ENCODE data around the gene DCC. TPM values are rescaled to one million over a fixed set of nuclear protein-coding genes. Genes with fewer than 3 reads are reported as not detected.

Gene DCC
- total RNA-seq, 1 donor from 2014 or later, result not detected

DNA sequence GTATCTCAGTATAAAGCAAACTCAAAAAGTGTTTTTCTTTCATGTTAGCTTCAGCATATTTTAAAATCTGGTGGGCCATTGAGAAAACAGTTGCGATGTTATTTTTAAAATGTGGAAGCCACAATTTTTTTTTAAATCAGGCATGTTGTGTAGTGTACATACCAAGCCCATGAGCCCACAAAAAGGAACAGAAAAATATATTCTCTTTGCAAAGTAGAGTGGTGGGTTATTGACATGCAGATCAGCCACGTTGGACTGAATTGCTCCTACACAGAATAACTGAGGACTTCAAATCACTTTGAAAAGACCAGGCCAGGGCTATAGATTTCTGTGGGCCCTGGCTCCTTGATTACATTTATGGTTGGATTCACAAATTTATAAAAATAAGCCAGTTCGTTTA, 774.4 kb downstream of the DCC start:
- no peak overlapping the region for H3K27ac Mint-ChIP-seq (ENCODE audit: unreplicated experiment)

DNA sequence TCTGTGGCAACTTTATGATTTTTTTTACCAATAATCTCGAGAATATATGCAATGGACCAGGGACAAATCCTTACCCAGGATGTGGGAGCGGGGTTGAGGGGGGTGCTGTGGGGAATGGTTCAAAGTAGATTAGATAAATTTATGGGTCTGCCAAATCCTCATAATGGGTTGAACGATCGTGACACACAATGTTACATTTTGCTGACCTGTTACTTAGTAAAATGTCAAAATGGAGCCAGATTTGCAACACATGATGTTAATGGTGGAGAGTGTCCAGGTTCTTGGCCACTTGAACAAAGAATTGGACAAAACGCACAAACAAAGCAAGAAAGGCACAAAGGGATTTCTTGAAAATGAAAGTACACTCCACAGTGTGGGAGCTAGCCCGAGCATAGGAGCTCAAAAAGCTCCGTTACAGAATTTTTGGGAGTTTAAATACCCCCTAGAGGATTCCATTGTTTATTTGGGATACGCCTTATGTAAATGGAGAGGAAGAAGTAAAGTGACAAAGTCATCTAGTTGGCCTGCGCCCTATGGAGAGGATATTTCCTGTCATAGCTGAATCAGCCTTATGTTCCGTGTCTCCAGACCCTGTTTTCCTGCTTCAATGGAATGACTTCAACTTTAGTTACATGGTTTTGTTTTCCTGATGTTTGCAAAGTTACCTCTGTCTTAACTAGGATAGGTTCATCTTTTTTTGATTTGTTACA, 776.0 kb downstream of the DCC start:
- H3K4me3 Mint-ChIP-seq (ENCODE audit: unreplicated experiment), result no peak overlapping the region
- TF ChIP-seq, protein P1, sequence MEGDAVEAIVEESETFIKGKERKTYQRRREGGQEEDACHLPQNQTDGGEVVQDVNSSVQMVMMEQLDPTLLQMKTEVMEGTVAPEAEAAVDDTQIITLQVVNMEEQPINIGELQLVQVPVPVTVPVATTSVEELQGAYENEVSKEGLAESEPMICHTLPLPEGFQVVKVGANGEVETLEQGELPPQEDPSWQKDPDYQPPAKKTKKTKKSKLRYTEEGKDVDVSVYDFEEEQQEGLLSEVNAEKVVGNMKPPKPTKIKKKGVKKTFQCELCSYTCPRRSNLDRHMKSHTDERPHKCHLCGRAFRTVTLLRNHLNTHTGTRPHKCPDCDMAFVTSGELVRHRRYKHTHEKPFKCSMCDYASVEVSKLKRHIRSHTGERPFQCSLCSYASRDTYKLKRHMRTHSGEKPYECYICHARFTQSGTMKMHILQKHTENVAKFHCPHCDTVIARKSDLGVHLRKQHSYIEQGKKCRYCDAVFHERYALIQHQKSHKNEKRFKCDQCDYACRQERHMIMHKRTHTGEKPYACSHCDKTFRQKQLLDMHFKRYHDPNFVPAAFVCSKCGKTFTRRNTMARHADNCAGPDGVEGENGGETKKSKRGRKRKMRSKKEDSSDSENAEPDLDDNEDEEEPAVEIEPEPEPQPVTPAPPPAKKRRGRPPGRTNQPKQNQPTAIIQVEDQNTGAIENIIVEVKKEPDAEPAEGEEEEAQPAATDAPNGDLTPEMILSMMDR (IDR thresholded peaks at IDR 0.05), result no peak
- no peaks in the 10 kb centered on the region for H3K9me3 Mint-ChIP-seq (ENCODE audit: low read depth)
- no peak overlapping the region for H3K27ac Mint-ChIP-seq (ENCODE audit: unreplicated experiment)
- no peaks in the 10 kb centered on the region for H3K4me1 Mint-ChIP-seq (ENCODE audit: low read depth)
- peaks cover 2% of the 10 kb centered on the region for H3K27me3 Mint-ChIP-seq (ENCODE audit: low read depth)
- no peak for DNase-seq (ENCODE audit: low spot score)
- no peaks in the 10 kb centered on the region for H3K36me3 Mint-ChIP-seq (ENCODE audit: low read depth)

More for the DNA sequence above, 774.4 kb downstream of the DCC start:
- peaks cover 2% of the 10 kb centered on the region for H3K27me3 Mint-ChIP-seq (ENCODE audit: low read depth)
- TF ChIP-seq, protein P1 (IDR thresholded peaks at IDR 0.05), result no peak
- H3K4me1 Mint-ChIP-seq (ENCODE audit: low read depth), result no peaks in the 10 kb centered on the region
- no peak overlapping the region for H3K4me3 Mint-ChIP-seq (ENCODE audit: unreplicated experiment)
- H3K9me3 Mint-ChIP-seq (ENCODE audit: low read depth), result peaks cover 4% of the 10 kb centered on the region
- no peak for DNase-seq (ENCODE audit: low spot score)
- H3K36me3 Mint-ChIP-seq (ENCODE audit: low read depth), result no peaks in the 10 kb centered on the region

DNA sequence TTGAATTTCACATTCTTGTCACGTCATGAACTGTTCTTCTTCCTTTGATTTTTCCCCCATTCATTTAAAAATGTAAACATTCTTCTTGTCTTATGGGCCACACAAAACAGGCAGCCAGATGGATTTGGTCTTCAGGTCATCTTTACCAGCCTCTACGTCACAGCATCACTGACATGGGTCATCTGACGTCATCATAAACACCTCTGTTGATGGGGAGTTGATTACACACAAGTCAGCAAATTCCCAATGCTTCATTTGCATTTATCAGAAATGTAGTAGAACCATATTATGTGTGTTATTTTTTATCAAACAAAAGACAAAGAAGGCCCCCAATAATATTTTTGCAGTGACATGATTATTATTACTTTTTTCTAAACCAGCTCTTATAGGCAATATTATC, 777.9 kb downstream of the DCC start:
- no peaks in the 10 kb centered on the region for H3K36me3 Mint-ChIP-seq (ENCODE audit: low read depth)
- H3K27me3 Mint-ChIP-seq (ENCODE audit: low read depth), result peaks cover 2% of the 10 kb centered on the region
- no peaks in the 10 kb centered on the region for H3K9me3 Mint-ChIP-seq (ENCODE audit: low read depth)
- TF ChIP-seq, protein P1 (IDR thresholded peaks at IDR 0.05), result no peak
- H3K4me3 Mint-ChIP-seq (ENCODE audit: unreplicated experiment), result no peak overlapping the region
- no peaks in the 10 kb centered on the region for H3K4me1 Mint-ChIP-seq (ENCODE audit: low read depth)
- no peak for DNase-seq (ENCODE audit: low spot score)
- no peak overlapping the region for H3K27ac Mint-ChIP-seq (ENCODE audit: unreplicated experiment)

DNA sequence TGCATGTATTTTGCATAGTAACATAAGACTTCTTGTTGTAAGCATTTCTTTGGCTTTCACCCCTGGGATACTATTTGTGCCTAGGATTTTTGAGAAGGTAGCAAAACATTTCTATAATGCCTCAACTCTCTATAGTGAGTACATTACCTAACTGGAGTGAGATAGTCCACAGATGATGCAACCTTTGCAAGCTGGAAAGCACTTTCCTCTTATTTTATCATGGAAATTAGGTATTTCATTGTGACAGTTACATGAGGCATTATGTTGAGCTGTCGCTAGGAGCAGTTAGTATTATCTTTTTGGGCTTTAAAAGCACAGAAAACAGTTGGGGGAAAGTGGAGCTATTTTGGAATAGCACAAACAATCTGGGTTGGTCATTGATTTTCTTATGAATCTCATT, 786.2 kb downstream of the DCC start:
- Mint-ChIP-seq H3K9me3 (ENCODE audit: low read depth) (no peaks in the 10 kb centered on the region), H3K4me1 (ENCODE audit: low read depth) (no peaks in the 10 kb centered on the region), H3K4me3 (ENCODE audit: unreplicated experiment) (no peak overlapping the region), H3K27me3 (ENCODE audit: low read depth) (peaks cover 4% of the 10 kb centered on the region), H3K27ac (ENCODE audit: unreplicated experiment) (no peak overlapping the region), H3K36me3 (ENCODE audit: low read depth) (no peaks in the 10 kb centered on the region)
- TF ChIP-seq, protein P1 (IDR thresholded peaks at IDR 0.05), result no peak
- DNase-seq (ENCODE audit: low spot score), result no peak

DNA sequence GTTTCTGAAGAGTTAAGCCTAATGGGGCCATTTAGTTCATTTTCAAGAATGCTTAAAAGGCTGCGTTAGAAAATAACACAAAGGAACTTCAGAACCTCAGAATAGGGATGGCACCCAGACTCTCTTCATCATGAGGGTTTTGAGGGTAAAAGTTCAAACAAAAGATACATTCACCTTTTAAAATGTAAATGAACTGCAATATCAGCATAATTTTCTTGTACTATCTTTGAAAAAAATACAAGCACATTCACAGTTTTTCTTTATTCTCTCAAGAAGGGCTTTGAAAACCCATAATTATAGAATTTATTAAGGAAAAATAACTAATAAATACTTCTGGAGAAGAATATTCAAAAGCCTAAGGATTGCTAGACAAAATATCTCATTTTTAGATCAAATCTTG, 791.0 kb downstream of the DCC start:
- Mint-ChIP-seq H3K4me1 (ENCODE audit: low read depth) (no peaks in the 10 kb centered on the region), H3K27me3 (ENCODE audit: low read depth) (peaks cover 4% of the 10 kb centered on the region), H3K4me3 (ENCODE audit: unreplicated experiment) (no peak overlapping the region), H3K9me3 (ENCODE audit: low read depth) (peaks cover 2% of the 10 kb centered on the region), H3K36me3 (ENCODE audit: low read depth) (no peaks in the 10 kb centered on the region), H3K27ac (ENCODE audit: unreplicated experiment) (no peak overlapping the region)
- TF ChIP-seq, protein P1 (IDR thresholded peaks at IDR 0.05), result no peak
- no peak for DNase-seq (ENCODE audit: low spot score)

All from chondrocyte (in vitro differentiated cells).